Stimulated activated CD4-positive, alpha-beta T cell treated with anti-CD3 and anti-CD28 coated beads, Interleukin-2, amount 100 ng/mL, for 24 hours (primary cell): ENCODE results near the gene ECHDC3.

ENCODE experiments used
- DNase-seq, 2 donors: peaks; one replicate each; pipeline ENCODE4 v3.0.0-alpha.2; 2020

The ECHDC3 gene

DNA sequence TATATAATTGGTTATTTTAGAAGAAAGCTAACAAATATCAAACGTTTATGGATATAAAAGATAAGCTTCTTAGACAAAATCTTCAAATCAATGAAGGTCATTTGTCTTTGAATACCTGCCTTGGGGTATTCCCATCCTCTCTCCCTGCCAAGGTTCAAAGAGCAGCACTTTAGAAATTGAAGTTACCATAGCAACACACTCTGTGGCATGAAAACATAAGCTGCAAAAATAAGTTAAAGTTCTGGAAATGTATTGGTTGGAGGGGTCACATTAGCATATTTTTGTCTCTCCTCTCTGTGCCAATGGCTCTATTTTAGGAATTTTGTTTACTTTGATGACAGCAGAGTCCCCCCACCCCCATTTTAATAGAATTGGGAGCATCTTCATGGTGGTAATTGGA lies 12.0 kb downstream of the ECHDC3 start:
- DNase-seq, result no peak

GRCh38 chr10:11754620-11755019 lies 12.4 kb downstream of the ECHDC3 start:
- no peak for DNase-seq

GRCh38 chr10:11755512-11756263 lies 13.5 kb downstream of the ECHDC3 start:
- no peak for DNase-seq

DNA sequence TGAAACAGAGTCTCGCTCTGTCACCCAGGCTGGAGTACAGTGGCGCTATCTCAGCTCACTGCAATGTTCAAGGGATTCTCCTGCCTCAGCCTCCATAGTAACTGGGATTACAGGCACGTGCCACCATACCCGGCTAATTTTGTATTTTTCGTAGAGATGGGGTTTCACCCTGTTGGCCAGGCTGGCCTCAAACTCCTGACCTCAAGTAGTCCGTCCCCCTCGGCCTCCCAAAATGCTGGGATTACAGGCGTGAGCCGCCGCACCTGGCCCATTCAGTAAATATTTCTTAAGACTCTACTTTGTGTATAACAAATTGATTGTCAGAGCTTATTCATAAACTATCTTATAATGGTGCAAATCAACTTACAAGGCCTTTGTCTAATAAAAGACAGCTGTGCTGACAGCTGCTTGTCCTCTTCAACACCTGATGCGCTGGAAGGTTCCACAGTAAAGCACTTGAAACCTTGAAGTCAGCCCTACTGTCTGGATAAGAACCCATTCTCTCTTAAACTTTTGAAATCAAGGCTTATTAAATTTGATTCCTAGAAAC lies 14.7 kb downstream of the ECHDC3 start:
- no peak for DNase-seq

GRCh38 chr10:11757454-11757820 lies 15.3 kb downstream of the ECHDC3 start:
- DNase-seq, result no peak

DNA sequence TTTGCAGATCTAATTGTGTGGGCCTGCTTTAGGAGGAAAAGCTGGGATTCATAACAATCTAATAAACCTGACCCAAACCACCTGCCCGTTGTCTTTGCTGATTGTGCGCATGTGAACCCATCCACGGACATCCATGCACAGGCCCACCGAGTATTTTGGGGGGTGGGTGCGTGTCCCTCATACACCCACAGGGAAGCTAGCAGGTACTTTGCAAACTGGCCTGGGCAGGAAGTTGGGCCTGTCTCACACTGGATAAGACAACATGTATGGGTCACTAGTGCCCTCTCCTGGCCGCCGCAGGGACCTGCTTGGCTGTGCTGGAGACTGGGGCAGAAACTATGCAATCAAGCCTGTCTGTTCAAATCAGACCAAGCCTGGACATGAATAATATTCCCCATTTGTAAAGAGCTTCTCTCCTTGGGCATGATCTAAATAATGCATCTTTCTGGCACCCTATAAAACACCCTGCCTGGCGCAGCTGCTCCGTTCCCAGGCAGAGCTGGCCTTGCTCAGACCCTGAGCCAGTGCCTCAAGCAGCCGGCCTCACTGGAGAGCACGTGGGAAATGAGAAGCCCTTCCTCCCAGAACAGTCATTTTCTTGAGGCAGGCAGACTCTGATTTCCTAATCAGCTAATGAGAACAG lies 15.8 kb downstream of the ECHDC3 start:
- peak; percentile 87 to 90 for DNase-seq

- DNase-seq, result no peak
These were observed 16.5 kb downstream of the ECHDC3 start for GRCh38 chr10:11758527-11759236.

- DNase-seq, result no peak
These were observed 17.2 kb downstream of the ECHDC3 start for GRCh38 chr10:11759347-11759746.

GRCh38 chr10:11760151-11760550 lies 18.0 kb downstream of the ECHDC3 start:
- no peak for DNase-seq

DNA sequence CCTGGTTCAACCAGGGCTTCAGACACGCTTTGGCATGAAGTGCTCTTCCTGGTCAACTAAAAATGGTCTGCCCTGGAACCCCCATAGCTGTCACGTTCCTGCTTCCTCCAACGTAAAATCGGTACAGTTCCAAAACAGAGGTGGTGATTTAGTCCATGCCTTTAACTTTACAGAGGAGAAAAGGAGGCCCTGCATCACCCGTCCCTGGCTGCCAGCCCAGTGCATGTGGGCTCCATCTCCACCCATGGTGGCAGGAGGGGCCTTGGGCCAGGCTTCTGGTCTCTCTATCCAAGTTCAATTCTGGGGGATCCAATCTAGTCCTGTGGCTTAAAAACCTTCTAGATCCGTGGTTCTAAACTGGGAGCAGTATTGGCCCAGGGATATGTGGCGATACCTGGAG lies 18.7 kb downstream of the ECHDC3 start:
- DNase-seq, result no peak

GRCh38 chr10:11761431-11761830 lies 19.2 kb downstream of the ECHDC3 start:
- no peak for DNase-seq

GRCh38 chr10:11762706-11763500 lies 20.7 kb downstream of the ECHDC3 start:
- DNase-seq, result no peak

GRCh38 chr10:11763501-11763861 lies 21.3 kb downstream of the ECHDC3 start:
- DNase-seq, result no peak

- no peak for DNase-seq
These were observed 23.0 kb downstream of the ECHDC3 start for GRCh38 chr10:11765141-11765540.

DNA sequence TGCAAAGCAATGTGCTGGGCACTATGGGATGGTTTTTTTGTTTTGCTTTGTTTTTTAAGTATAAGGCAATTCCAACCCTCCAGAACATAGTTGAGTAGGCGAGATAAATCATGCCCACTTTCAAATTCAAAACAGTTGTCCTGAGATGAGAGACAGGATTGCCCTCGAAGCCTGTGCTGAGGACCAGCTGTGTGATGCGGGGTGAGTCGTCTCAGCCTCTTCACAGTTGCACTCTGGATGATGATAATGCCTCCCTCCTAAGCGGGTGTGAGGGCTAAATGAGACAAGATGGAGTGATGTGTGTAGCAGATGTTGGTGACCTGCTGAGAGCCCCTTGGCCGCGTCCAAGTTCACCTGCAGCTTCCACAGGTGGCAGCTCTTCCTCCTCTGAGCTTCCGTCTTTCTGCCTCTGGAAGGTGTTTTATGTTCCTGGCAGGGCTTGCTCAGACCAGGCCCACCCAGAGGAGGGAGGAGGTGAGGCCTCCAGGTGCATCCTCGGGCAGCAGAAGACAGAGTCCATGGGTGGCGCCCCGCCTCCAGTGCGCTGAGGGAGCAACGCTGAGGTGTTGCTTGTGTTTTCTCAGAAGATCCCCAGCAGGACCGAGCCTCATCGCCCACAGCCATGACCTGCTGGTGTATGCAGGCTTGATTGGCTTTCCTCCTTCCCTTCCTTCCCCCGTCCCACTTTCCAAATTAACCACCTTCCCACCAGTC lies 30.6 kb downstream of the ECHDC3 start:
- DNase-seq, result no peak

DNA sequence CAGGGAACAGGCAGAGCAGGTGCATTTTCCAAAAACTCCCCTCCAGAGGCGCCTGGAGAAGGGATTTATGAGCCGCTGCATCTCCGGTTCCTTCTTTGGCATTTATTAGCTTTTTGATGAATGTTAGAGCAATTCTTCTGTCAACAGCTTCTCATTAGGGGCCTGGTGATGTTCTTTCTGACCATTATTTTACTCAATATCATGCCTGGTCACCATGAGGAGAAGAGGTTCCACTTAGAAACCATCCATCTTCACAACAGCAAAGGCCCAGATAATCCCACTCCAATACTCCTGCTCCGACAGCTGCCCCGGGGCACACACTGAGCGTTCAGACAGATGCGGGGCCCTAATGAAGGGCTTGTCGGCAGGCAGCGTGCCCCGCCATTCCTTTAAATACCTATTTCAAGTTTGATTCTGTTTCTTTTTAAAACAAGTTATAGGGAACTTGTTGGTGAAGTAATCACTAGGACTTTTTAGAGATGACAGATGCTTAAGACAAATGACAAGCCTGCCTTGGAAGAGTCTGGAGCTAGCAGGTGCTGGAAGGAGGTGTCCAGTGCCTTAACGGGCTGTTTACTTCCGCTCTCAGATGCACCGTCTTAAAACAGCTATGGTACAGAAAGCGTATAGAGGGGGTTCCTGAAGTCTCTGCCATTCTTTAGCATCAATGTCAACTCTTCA lies 31.7 kb downstream of the ECHDC3 start:
- no peak for DNase-seq

DNA sequence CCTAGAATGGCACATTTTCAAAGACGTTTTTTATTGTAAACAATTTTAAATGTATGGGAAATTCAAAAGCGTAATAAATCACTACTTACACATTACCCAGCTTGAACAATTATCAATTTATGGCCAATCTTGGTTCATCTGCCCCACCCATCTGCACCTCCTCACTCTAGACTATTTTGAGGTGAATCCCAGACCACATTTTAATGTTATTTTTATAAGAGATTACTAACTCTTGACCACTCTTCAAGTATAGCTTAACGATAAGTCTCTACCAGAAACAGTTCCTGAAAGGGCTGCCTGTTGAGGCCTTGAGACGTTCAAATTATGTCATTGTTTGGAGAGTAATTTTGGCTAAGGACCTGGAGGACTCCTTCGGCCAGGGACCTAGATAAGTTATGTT lies 33.2 kb downstream of the ECHDC3 start:
- no peak for DNase-seq

DNA sequence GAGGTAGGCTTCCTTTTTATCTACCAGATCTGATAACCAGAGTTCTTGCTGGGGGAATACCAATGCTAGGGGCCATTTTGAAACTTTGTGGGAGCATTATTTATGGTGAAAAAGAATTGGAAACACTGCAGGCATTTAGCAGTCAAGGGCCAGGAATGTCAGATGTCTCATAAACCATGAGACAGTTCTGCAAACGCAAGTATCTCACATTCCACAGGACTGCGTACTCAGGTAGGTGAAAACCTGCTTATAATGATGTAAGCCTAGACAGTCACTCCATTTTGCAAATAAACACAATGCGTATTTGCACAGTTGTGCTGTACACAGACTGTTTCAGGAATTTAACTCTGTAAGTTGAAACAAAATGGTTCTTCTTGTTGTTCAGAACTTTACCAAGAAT lies 33.9 kb downstream of the ECHDC3 start:
- DNase-seq, result no peak

GRCh38 chr10:11781114-11781513 lies 38.9 kb downstream of the ECHDC3 start:
- no peak for DNase-seq

DNA sequence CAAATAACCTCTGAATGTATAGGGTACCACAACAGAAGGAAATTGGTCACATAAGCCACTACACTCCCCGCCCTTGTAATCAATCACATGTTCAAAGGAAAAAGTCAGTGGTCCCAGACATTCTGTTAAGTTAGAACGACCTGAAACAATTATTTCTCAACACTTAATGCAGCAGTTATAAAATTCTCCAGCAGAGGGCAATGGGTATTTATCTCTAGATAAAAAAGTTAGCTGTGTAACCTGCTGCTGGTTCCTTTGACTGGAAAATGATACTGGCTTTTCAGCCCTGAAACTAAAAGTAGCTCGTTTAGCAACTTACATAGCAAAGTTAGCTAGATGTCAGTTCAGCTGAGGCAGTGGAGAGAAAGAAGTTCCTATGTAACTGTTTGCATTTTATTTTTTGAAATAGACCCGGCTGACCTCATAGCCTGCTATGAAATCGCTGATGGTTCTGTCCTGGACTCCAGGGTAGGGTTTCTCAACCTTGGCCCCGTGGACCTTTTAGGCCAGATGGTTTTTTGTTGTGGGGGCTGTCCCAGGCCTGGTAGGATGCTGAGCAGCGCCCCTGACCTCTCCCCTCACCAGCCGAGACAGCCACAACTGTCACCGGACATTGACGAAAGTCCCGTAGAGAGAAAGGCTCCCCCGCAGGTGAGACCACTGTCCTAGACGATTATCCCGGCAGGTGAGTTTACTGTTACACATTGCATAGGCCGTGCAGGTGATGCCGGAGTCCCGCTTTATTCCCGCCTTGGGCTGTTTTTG lies 40.8 kb downstream of the ECHDC3 start:
- no peak for DNase-seq

DNA sequence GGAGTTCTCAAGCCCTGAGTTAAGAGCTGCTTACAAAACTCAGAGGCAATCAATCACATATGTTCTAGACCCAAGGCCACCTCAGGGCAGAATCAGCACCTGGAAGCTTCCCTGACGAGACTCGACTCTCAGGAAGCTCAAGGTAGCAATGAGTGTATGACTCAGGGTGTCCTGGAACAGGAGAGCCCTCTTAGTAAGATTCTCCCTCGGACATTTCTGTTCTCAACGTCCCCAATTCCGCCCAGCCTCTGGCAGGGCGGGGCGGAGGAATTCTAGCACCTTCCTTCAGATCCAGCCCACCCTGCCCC lies 41.3 kb downstream of the ECHDC3 start:
- DNase-seq, result no peak
